Measurements from ENCODE around the gene ARIH1.

- no peak for TF ChIP-seq CTCF (IDR thresholded peaks at IDR 0.05; ENCODE audit: extremely low read depth in 1 of 2, insufficient read depth in 1 of 2, low read depth in 1 of 2, low read length in 2 of 2)
- no peak for TF ChIP-seq POLR2AphosphoS5 (IDR thresholded peaks at IDR 0.05; ENCODE audit: insufficient read depth, low read depth, low read length)
- no peak for TF ChIP-seq EZH2 (IDR thresholded peaks at IDR 0.05; ENCODE audit: borderline replicate concordance, low read depth, low read length, severe bottlenecking)
- no peak for TF ChIP-seq POLR2A (IDR thresholded peaks at IDR 0.05; ENCODE audit: low read depth, low read length)
- TF ChIP-seq, protein P1, sequence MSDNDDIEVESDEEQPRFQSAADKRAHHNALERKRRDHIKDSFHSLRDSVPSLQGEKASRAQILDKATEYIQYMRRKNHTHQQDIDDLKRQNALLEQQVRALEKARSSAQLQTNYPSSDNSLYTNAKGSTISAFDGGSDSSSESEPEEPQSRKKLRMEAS (IDR thresholded peaks at IDR 0.05; ENCODE audit: insufficient read depth, insufficient read length) = no peak
- TF ChIP-seq JUN (IDR thresholded peaks at IDR 0.05; ENCODE audit: borderline replicate concordance, insufficient read depth, insufficient read length, low read depth) = no peak
These were observed 61.8 kb downstream of the ARIH1 start for GRCh38 chr15:72535911-72536310.

Measured in endothelial cell of umbilical vein (primary cell).